ENCODE results near the gene USP35. TPM values are rescaled to one million over a fixed set of nuclear protein-coding genes. Genes with fewer than 3 reads are reported as not detected.

Gene USP35
- polyA plus RNA-seq, 1 of the 3 experiments (the other 2 are of a cell fraction), result 8.4 TPM

GRCh38 chr11:78257654-78258053 lies 68.9 kb downstream of the USP35 start:
- H3K9me2 ChIP-seq, result no peaks in the 10 kb centered on the region
- no peak overlapping the region for H3K4me3 ChIP-seq (ENCODE audit: low read depth in 2 of 2, low read length in 1 of 2)
- H3K36me3 ChIP-seq (replicated peaks in 1 of 2; ENCODE audit: control insufficient read depth in 1 of 2, insufficient read depth in 2 of 2, low read length in 1 of 2), result no peaks in the 10 kb centered on the region
- no peak overlapping the region for H3K9ac ChIP-seq
- H3K4me1 ChIP-seq (ENCODE audit: control insufficient read depth in 1 of 2, insufficient read depth in 2 of 2, low read depth in 1 of 2, low read length in 1 of 2), result peaks cover 11 to 20% of the 10 kb centered on the region in 2 experiments; a peak in 2 of 4 replicates
- ChIA-PET POLR2A (no interaction called here), CTCF (interaction anchor here (1.1 kb wide), 1 partner anchor 9 kb away, joined by 3 read pairs; no protein-coding TSS in a partner anchor)
- H4K20me1 ChIP-seq (ENCODE audit: insufficient read depth), result no peaks in the 10 kb centered on the region
- 96% methylated on average over 3 of the region's 3 CpGs for WGBS (ENCODE audit: low lambda C conversion rate)
- no peak overlapping the region for H2AFZ ChIP-seq (ENCODE audit: low read depth)
- no peaks in the 10 kb centered on the region for H3F3A ChIP-seq (replicated peaks; ENCODE audit: insufficient read depth)
- no peaks in the 10 kb centered on the region for H3K9me3 ChIP-seq
- no peak for DNase-seq
- no peak for TF ChIP-seq NRF1 (IDR thresholded peaks at IDR 0.05; ENCODE audit: low read depth, low read length)
- TF ChIP-seq FOXJ3 (CRISPR knock-in tag; IDR thresholded peaks at IDR 0.05), result no peak
- no peak for TF ChIP-seq YY1 (IDR thresholded peaks at IDR 0.05; ENCODE audit: low read depth)
- TF ChIP-seq PBX3 (IDR thresholded peaks at IDR 0.05), result no peak
- no peak for TF ChIP-seq CTCF (IDR thresholded peaks at IDR 0.05)
- no peak for TF ChIP-seq ELF1 (IDR thresholded peaks at IDR 0.05)
- TF ChIP-seq ZBTB33 (IDR thresholded peaks at IDR 0.05; ENCODE audit: borderline replicate concordance, low read depth), result no peak
- TF ChIP-seq IRF3 (IDR thresholded peaks at IDR 0.05; ENCODE audit: low read depth, low read length), result no peak
- no peak for TF ChIP-seq FOXM1 (IDR thresholded peaks at IDR 0.05; ENCODE audit: low read depth)
- TF ChIP-seq MEF2A (IDR thresholded peaks at IDR 0.05; ENCODE audit: borderline replicate concordance, low read depth), result no peak
- TF ChIP-seq, protein P1, sequence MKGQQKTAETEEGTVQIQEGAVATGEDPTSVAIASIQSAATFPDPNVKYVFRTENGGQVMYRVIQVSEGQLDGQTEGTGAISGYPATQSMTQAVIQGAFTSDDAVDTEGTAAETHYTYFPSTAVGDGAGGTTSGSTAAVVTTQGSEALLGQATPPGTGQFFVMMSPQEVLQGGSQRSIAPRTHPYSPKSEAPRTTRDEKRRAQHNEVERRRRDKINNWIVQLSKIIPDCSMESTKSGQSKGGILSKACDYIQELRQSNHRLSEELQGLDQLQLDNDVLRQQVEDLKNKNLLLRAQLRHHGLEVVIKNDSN (IDR thresholded peaks at IDR 0.05; ENCODE audit: borderline replicate concordance, low read depth), result no peak
- TF ChIP-seq MXI1 (IDR thresholded peaks at IDR 0.05; ENCODE audit: low read depth, low read length), result no peak
- TF ChIP-seq TEAD4 (IDR thresholded peaks at IDR 0.05; ENCODE audit: borderline replicate concordance, insufficient read depth), result no peak
- no peak for TF ChIP-seq RCOR1 (IDR thresholded peaks at IDR 0.05; ENCODE audit: low read length)
- TF ChIP-seq, protein P2, sequence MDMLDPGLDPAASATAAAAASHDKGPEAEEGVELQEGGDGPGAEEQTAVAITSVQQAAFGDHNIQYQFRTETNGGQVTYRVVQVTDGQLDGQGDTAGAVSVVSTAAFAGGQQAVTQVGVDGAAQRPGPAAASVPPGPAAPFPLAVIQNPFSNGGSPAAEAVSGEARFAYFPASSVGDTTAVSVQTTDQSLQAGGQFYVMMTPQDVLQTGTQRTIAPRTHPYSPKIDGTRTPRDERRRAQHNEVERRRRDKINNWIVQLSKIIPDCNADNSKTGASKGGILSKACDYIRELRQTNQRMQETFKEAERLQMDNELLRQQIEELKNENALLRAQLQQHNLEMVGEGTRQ (IDR thresholded peaks at IDR 0.05; ENCODE audit: borderline replicate concordance, low read depth, low read length), result no peak
- TF ChIP-seq SMC3 (IDR thresholded peaks at IDR 0.05; ENCODE audit: low read depth, low read length), result no peak
- no peak for TF ChIP-seq GABPA (IDR thresholded peaks at IDR 0.05; ENCODE audit: low read depth)
- no peak for TF ChIP-seq EP300 (IDR thresholded peaks at IDR 0.05; ENCODE audit: borderline replicate concordance in 1 of 2, low read depth in 1 of 2, low read length in 1 of 2)
- no peak overlapping the region for H3K27ac ChIP-seq (ENCODE audit: low read depth in 2 of 2, low read length in 1 of 2)
- H3K4me2 ChIP-seq, result no peak overlapping the region
- H3K79me2 ChIP-seq (ENCODE audit: insufficient read depth), result no peaks in the 10 kb centered on the region
- no peaks in the 10 kb centered on the region for H3K27me3 ChIP-seq (ENCODE audit: insufficient read depth)

All from SK-N-SH (cell line).